GM12874 (cell line): Measurements from ENCODE around the gene EHMT2.

Experiments
- CTCF ChIP-seq: IDR thresholded peaks from 2 replicates; pipeline ENCODE4 v1.5.1; 2011; ENCODE audit warnings: low read depth, mild to moderate bottlenecking, control low read depth, low read length, moderate library complexity; ENCODE audit not compliant: insufficient read depth

EHMT2 gene

DNA sequence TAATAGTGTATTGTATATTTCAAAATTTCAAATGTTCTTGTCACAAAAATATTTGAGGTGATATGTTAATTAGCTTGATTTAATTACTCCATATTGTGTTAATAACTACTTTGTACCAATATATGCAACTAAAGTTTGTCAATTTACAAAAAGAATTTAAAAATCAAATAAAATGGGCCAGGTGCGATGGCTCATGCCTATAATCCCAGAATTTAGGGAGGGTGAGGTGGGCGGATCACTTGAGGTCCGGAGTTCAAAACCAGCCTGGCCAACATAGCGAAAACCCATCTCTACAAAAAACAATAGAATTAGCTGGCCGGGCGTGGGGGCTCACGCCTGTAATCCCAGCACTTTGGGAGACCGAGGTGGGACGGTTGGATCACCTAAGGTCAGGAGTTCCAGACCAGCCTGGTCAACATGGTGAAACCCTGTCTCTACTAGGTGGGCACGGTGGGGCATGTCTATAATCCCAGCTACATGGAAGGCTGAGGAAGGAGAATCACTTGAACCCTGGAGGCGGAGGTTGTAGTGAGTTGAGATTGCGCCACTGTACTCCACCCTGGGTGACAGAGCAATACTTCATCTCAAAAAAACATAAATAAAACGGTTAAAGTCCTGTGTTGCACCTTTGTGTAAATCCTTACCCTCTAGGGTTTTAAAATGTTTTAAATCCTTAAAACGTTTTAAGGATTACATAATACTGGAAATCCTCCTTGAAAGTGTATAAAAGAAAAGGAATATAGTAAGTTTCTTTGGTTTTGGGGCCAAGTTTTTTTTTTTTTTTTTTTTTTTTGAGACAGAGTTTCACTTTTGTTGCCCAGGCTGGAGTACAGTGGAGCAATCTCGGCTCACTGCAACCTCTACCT lies 65.9 kb downstream of the EHMT2 start:
- TF ChIP-seq CTCF: no peak

- no peak for TF ChIP-seq CTCF
Measured at GRCh38 chr6:31830886-31831335, 66.6 kb downstream of the EHMT2 start.
